IPS-15b (cell line): Measurements from ENCODE around the gene KIAA1958.

Source experiments
- H3K27me3 ChIP-seq: one replicate; pipeline ENCODE4 v1.6.1; 2013; ENCODE audit warnings: low read length; ENCODE audit not compliant: control insufficient read depth, insufficient read depth
- H3K36me3 ChIP-seq: one replicate; pipeline ENCODE4 v1.6.1; 2013; ENCODE audit warnings: low read length; ENCODE audit not compliant: control insufficient read depth, insufficient read depth
- H3K4me1 ChIP-seq: one replicate; pipeline ENCODE4 v1.6.1; 2013; ENCODE audit warnings: mild to moderate bottlenecking, low read length; ENCODE audit not compliant: control insufficient read depth, insufficient read depth
- H3K4me3 ChIP-seq: one replicate; pipeline ENCODE4 v1.5.1; 2013; ENCODE audit warnings: low read depth, low read length
- H3K9ac ChIP-seq: one replicate; pipeline ENCODE4 v1.6.1; 2013; ENCODE audit warnings: low read depth, mild to moderate bottlenecking, low read length
- H3K9me3 ChIP-seq: one replicate; pipeline ENCODE4 v1.6.1; 2013; ENCODE audit warnings: mild to moderate bottlenecking, low read length; ENCODE audit not compliant: control insufficient read depth, insufficient read depth

KIAA1958 gene

GRCh38 chr9:112558978-112559377, 72.4 kb downstream of the KIAA1958 start:
- Histone ChIP-seq H3K9ac (no peak overlapping the region), H3K9me3 (no peaks in the 10 kb centered on the region), H3K4me1 (no peaks in the 10 kb centered on the region), H3K4me3 (no peak overlapping the region), H3K27me3 (no peaks in the 10 kb centered on the region), H3K36me3 (no peaks in the 10 kb centered on the region)

- no peaks in the 10 kb centered on the region for H3K4me1 ChIP-seq
- H3K4me3 ChIP-seq, result no peak overlapping the region
- no peak overlapping the region for H3K9ac ChIP-seq
- H3K9me3 ChIP-seq, result no peaks in the 10 kb centered on the region
- H3K36me3 ChIP-seq, result no peaks in the 10 kb centered on the region
- H3K27me3 ChIP-seq, result no peaks in the 10 kb centered on the region
Measured at GRCh38 chr9:112559629-112560413, 73.2 kb downstream of the KIAA1958 start.

GRCh38 chr9:112562235-112562958, 75.8 kb downstream of the KIAA1958 start:
- no peaks in the 10 kb centered on the region for H3K4me1 ChIP-seq
- no peak overlapping the region for H3K4me3 ChIP-seq
- H3K36me3 ChIP-seq, result no peaks in the 10 kb centered on the region
- H3K9me3 ChIP-seq, result no peaks in the 10 kb centered on the region
- H3K27me3 ChIP-seq, result no peaks in the 10 kb centered on the region
- H3K9ac ChIP-seq, result no peak overlapping the region

- no peaks in the 10 kb centered on the region for H3K27me3 ChIP-seq
- H3K4me1 ChIP-seq, result no peaks in the 10 kb centered on the region
- no peaks in the 10 kb centered on the region for H3K36me3 ChIP-seq
- no peak overlapping the region for H3K4me3 ChIP-seq
- no peak overlapping the region for H3K9ac ChIP-seq
- H3K9me3 ChIP-seq, result no peaks in the 10 kb centered on the region
Measured at GRCh38 chr9:112569186-112569585, 82.6 kb downstream of the KIAA1958 start.

GRCh38 chr9:112570671-112571167, 84.1 kb downstream of the KIAA1958 start:
- Histone ChIP-seq H3K9me3 (no peaks in the 10 kb centered on the region), H3K9ac (no peak overlapping the region), H3K36me3 (peaks cover 6% of the 10 kb centered on the region), H3K27me3 (no peaks in the 10 kb centered on the region), H3K4me3 (no peak overlapping the region), H3K4me1 (no peaks in the 10 kb centered on the region)

- Histone ChIP-seq H3K36me3 (peaks cover 6% of the 10 kb centered on the region), H3K9ac (no peak overlapping the region), H3K4me1 (no peaks in the 10 kb centered on the region), H3K27me3 (no peaks in the 10 kb centered on the region), H3K9me3 (no peaks in the 10 kb centered on the region), H3K4me3 (no peak overlapping the region)
Measured at GRCh38 chr9:112571624-112572355, 85.2 kb downstream of the KIAA1958 start.

- Histone ChIP-seq H3K4me1 (no peaks in the 10 kb centered on the region), H3K36me3 (peaks cover 6% of the 10 kb centered on the region), H3K4me3 (no peak overlapping the region), H3K9ac (no peak overlapping the region), H3K27me3 (no peaks in the 10 kb centered on the region), H3K9me3 (no peaks in the 10 kb centered on the region)
Measured at GRCh38 chr9:112572416-112572815, 85.8 kb downstream of the KIAA1958 start.

- Histone ChIP-seq H3K9ac (no peak overlapping the region), H3K4me3 (no peak overlapping the region), H3K4me1 (no peaks in the 10 kb centered on the region)
Measured at GRCh38 chr9:112574008-112574407, 87.4 kb downstream of the KIAA1958 start.

GRCh38 chr9:112575107-112575506, 88.5 kb downstream of the KIAA1958 start:
- no peaks in the 10 kb centered on the region for H3K9me3 ChIP-seq
- no peaks in the 10 kb centered on the region for H3K27me3 ChIP-seq
- no peaks in the 10 kb centered on the region for H3K4me1 ChIP-seq
- no peak overlapping the region for H3K9ac ChIP-seq
- no peak overlapping the region for H3K4me3 ChIP-seq
- peaks cover 6% of the 10 kb centered on the region for H3K36me3 ChIP-seq

More at GRCh38 chr9:112574008-112574407, 87.4 kb downstream of the KIAA1958 start:
- H3K27me3 ChIP-seq, result no peaks in the 10 kb centered on the region
- peaks cover 6% of the 10 kb centered on the region for H3K36me3 ChIP-seq
- no peaks in the 10 kb centered on the region for H3K9me3 ChIP-seq

GRCh38 chr9:112581469-112582176, 95.0 kb downstream of the KIAA1958 start:
- no peaks in the 10 kb centered on the region for H3K9me3 ChIP-seq
- no peak overlapping the region for H3K9ac ChIP-seq
- H3K4me3 ChIP-seq, result no peak overlapping the region
- peaks cover 24% of the 10 kb centered on the region for H3K4me1 ChIP-seq
- no peaks in the 10 kb centered on the region for H3K36me3 ChIP-seq
- H3K27me3 ChIP-seq, result no peaks in the 10 kb centered on the region
